Gastroesophageal sphincter (tissue), 3 donors: Measurements from ENCODE around the gene NME4.

Experiments
- CTCF ChIP-seq, 4 experiments: fragments of 200-600 bp in 2 of 4; fragments of 450-650 bp in 2 of 4; sonication (generic) in 1 of 4; IDR thresholded peaks; one replicate each; pipeline ENCODE4 v1.5.1; 2017 to 2019; ENCODE audit warnings: antibody characterized with exemption in 4 of 4, mild to moderate bottlenecking in 2 of 4, moderate library complexity in 2 of 4
- EP300 ChIP-seq: sonication (generic); formaldehyde crosslinking; IDR thresholded peaks from one replicate; pipeline ENCODE4 v1.6.1; 2017; ENCODE audit warnings: antibody characterized with exemption, mild to moderate bottlenecking
- POLR2A ChIP-seq, 2 donors: fragments of 450-650 bp; IDR thresholded peaks; one replicate each; pipeline ENCODE4 v1.6.1; 2017; ENCODE audit warnings: antibody characterized with exemption in 2 of 2, mild to moderate bottlenecking in 2 of 2, moderate library complexity in 1 of 2
- POLR2AphosphoS5 ChIP-seq: sonication (generic); formaldehyde crosslinking; IDR thresholded peaks from one replicate; pipeline ENCODE4 v1.6.1; 2017; ENCODE audit warnings: antibody characterized with exemption

DNA sequence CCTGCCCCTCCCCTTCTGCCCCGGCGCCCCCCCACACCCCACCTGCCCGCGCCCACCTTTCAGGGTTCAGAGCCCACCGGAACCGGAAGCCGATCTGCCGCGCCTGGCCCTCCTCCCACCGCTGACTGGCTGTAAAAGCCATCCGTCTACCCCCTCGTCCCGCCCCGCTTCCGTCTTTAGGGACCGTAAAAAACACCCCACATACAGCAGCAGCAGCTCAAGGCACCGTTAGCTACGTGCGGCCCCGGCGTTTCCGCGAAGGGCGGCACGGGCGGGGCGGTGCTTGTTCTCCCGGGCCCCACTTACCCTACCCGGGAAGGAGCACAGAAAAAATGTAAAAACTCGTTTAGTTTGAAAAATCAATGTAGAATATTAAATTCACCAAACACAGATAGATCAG is 26.6 kb upstream of the NME4 start, which contains the start of gene MRPL28:
- TF ChIP-seq CTCF (IDR thresholded peaks at IDR 0.05) (no peak), POLR2AphosphoS5 (peak; percentile 53), POLR2A (IDR thresholded peaks at IDR 0.05) (no peak), EP300 (no peak)
